ENCODE data around the gene RICTOR.

The RICTOR gene

GRCh38 chr5:39023121-39023520 lies 51.1 kb downstream of the RICTOR start:
- TF ChIP-seq, protein P1, sequence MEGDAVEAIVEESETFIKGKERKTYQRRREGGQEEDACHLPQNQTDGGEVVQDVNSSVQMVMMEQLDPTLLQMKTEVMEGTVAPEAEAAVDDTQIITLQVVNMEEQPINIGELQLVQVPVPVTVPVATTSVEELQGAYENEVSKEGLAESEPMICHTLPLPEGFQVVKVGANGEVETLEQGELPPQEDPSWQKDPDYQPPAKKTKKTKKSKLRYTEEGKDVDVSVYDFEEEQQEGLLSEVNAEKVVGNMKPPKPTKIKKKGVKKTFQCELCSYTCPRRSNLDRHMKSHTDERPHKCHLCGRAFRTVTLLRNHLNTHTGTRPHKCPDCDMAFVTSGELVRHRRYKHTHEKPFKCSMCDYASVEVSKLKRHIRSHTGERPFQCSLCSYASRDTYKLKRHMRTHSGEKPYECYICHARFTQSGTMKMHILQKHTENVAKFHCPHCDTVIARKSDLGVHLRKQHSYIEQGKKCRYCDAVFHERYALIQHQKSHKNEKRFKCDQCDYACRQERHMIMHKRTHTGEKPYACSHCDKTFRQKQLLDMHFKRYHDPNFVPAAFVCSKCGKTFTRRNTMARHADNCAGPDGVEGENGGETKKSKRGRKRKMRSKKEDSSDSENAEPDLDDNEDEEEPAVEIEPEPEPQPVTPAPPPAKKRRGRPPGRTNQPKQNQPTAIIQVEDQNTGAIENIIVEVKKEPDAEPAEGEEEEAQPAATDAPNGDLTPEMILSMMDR (IDR thresholded peaks at IDR 0.05; ENCODE audit: low read length, missing control alignments): no peak
- no peak overlapping the region for H3K4me3 ChIP-seq (replicated peaks; ENCODE audit: low read depth, low read length)
- DNase-seq (ENCODE audit: low read depth): no peak

DNA sequence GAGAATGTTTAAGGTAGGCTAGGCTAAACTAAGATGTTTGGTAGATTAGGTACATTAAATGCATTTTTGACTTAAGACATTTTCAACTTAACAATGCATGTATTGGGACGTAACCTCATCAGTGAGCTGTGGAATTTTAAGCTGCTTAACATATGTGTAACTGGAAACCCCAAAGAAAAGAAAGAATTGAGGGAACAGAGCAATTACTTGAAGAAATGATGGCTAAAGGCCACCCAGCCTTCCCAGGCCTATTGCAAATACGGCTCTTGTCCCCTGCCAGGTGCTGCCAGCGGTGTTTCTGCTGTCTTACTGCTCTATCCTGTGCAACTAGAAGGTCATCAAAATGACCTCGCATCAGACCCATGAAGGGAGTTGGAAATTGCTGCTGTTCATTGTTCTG lies 52.0 kb downstream of the RICTOR start:
- no peak overlapping the region for H3K4me3 ChIP-seq (replicated peaks; ENCODE audit: low read depth, low read length)
- DNase-seq (ENCODE audit: low read depth): no peak
- TF ChIP-seq, protein P1 (IDR thresholded peaks at IDR 0.05; ENCODE audit: low read length, missing control alignments): no peak

DNA sequence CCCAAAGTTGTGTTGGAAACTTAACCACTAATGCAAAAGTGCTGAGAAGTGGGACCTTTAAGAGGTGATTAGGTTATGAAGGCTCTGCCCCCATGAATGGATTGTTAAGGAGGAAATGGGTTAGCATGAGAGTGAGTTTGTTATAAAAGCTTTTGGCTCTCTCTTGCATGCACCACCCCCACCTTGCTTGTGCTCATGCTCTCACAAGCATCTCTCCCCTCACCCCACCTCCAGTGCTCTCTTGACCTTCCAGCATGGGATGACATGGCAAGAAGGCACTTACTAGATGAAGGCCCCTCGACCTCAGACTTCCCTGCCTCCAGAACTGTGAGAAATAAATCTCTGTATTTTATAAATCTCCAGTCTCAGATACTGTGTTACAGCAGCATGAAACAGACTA lies 52.8 kb downstream of the RICTOR start:
- no peak for DNase-seq (ENCODE audit: low read depth)
- TF ChIP-seq, protein P1 (IDR thresholded peaks at IDR 0.05; ENCODE audit: low read length, missing control alignments): no peak
- H3K4me3 ChIP-seq (replicated peaks; ENCODE audit: low read depth, low read length): no peak overlapping the region

GRCh38 chr5:39020458-39020857 lies 53.7 kb downstream of the RICTOR start:
- DNase-seq (ENCODE audit: low read depth): no peak
- H3K4me3 ChIP-seq (replicated peaks; ENCODE audit: low read depth, low read length): no peak overlapping the region
- TF ChIP-seq, protein P1 (IDR thresholded peaks at IDR 0.05; ENCODE audit: low read length, missing control alignments): no peak

- no peak for DNase-seq (ENCODE audit: low read depth)
- TF ChIP-seq, protein P1 (IDR thresholded peaks at IDR 0.05; ENCODE audit: low read length, missing control alignments): no peak
Observed at GRCh38 chr5:39019254-39019653, 54.9 kb downstream of the RICTOR start.

DNA sequence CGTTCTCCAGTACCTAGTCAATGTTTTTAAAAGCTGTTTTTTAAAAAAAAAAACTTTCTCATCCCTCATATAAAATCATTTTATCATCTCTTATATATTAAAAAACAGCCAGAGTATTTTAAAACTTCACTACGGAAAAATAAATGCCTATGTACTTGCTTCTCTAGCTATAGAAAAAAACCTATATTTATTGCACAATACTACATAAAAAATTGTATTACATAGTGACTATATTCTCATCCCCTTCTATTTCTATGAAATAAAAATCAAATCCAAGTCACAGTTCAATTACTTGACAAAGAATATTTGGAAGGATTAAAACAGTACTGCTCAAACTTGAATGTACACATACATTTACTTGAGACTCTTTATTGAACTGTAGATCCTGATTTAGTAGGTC lies 56.7 kb downstream of the RICTOR start:
- no peak for DNase-seq (ENCODE audit: low read depth)
- TF ChIP-seq, protein P1 (IDR thresholded peaks at IDR 0.05; ENCODE audit: low read length, missing control alignments): no peak
- no peak overlapping the region for H3K4me3 ChIP-seq (replicated peaks; ENCODE audit: low read depth, low read length)

More at GRCh38 chr5:39019254-39019653, 54.9 kb downstream of the RICTOR start:
- H3K4me3 ChIP-seq (replicated peaks; ENCODE audit: low read depth, low read length): no peak overlapping the region

GRCh38 chr5:39016587-39017275 lies 57.5 kb downstream of the RICTOR start:
- TF ChIP-seq, protein P1 (IDR thresholded peaks at IDR 0.05; ENCODE audit: low read length, missing control alignments): no peak
- no peak overlapping the region for H3K4me3 ChIP-seq (replicated peaks; ENCODE audit: low read depth, low read length)
- DNase-seq (ENCODE audit: low read depth): no peak

All from fibroblast of pulmonary artery (primary cell).